Measurements from ENCODE around the gene UMOD.

DNA sequence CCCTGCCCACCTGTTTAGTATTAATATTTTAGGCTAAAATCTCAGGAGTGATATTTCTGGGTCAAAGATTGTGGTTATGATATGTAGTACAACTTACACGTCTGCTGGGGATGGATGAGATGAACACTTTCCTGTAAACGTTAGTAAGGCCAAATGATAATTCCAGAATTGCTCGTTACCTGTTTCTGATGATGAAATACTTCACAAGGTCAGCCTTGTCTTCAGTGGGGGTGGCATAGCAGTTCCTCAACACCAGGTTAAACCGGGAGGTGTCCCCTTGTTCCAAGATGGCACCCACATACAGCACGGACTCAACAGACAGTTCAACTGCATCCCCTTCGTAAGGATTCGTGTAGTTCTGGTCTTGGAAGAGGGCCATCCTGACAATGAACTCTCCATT, 34.5 kb downstream of the UMOD start:
- no peak for TF ChIP-seq POLR2A (IDR thresholded peaks at IDR 0.05; ENCODE audit: low read depth, low read length)
- no peak for TF ChIP-seq SPI1 (IDR thresholded peaks at IDR 0.05; ENCODE audit: low read depth, low read length)
- TF ChIP-seq POLR2AphosphoS5 (IDR thresholded peaks at IDR 0.05; ENCODE audit: low read depth, low read length), result no peak
- TF ChIP-seq TAF1 (IDR thresholded peaks at IDR 0.05; ENCODE audit: low read depth, low read length), result no peak
- no peak for TF ChIP-seq POU2F2 (IDR thresholded peaks at IDR 0.05; ENCODE audit: low read depth, low read length)
- no peak for TF ChIP-seq PAX5 (IDR thresholded peaks at IDR 0.05; ENCODE audit: insufficient read depth, low read length, severe bottlenecking)

All from GM12891 (cell line).